Stimulated activated naive CD4-positive, alpha-beta T cell (primary cell): ENCODE measurements around the gene UBA6.

Experiments
- DNase-seq, 6 experiments: peaks; one replicate each; lab custom pipeline; 2025; lab: John Stamatoyannopoulos, UW

Gene UBA6

GRCh38 chr4:67576059-67576466 is 124.9 kb downstream of the UBA6 start:
- no peak for DNase-seq

DNA sequence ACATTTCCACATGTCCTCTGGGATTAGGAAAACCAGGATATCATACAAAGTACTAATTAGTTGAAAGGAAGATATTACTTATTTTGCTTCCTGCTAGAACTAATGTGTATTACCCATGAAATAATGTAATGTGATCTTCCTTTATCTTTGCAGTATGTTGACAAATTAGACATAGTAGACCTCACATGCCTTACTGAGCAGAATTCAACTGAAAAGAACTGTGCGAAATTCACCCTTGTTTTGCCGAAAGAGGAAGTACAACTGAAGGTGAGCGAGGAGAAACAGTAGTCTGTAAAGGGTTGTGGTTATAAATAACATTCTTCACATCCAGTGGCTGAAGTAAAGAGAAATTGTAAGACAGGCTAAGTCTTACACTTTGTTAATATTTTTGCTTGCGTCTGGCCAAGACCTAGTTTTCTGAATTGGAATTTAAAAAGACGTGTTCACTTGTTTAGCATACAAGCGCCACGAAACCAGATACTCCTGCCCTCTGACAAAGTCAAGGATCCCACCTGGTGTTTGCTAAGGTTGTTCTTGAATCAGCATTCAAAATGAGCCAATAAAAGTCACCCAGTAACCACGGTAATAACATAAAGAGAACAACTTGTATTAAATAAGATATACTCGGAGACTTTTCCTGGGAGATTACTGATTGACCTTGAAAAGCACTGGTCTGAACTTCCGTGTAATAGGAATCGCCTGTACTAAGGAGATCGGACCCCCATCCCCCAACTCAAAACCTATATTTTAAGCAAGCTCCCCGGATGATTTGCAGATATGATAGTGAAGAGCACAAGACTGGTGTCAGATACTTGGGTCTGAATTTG is 125.5 kb downstream of the UBA6 start:
- DNase-seq = peak in 3 of 6 experiments; percentile 40 to 60 (median 48)

GRCh38 chr4:67573193-67573592 is 127.8 kb downstream of the UBA6 start:
- DNase-seq = no peak

- DNase-seq = no peak
These were observed 129.0 kb downstream of the UBA6 start for GRCh38 chr4:67571975-67572374.

DNA sequence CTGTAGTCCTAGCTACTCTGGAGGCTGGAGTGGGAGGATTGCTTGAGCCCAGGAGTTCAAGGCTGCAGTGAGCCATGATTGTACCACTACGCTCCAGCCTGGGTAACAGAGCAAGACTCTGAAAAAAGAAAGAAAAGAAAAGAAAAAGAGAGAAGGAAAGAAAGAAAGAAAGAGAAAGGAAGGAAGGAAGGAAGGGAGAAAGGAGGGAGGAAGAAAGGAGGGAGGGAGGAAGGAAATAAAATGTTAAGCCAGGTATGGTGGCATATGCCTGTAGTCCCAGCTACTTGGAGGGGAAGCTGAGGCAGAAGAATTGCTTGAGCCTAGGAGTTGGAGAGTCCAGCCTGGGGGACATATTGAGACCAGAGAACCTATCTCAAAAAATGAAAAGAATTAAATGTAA is 130.4 kb downstream of the UBA6 start:
- no peak for DNase-seq

DNA sequence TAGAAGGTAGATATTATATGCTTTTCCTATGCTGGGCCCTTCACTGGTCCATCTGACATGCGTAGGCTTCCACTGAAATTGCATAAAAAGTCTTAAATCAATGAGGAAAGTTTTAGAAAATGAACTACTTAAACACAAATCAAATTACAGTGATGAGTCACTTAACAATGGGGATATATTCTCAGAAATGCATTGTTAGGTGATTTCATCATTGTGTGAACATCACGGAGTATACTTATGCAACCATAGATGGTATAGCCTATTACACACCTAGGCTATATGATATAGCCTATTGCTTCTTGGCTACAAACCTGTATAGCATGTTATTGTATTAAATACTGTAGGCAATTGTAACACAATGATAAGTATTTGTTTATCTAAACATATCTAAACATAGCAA is 132.1 kb downstream of the UBA6 start:
- DNase-seq = no peak

DNA sequence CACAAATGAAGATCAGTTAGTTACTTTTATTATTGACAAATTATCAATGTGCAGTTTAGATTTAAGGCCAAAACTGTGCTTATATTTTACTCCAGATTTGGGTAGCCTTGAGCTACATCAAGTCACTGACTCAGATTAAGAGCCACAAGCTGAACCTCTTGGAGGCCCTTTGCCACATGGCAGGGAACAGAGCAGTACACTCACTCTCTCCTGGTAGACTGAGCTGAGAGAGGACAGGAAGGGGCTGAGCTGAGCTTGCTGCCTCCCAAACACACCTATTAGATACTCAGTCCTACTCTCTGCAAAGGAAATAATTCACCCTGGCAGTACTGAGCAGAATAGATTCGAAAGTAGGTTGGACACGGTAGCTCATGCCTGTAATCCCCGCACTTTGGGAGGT is 134.6 kb downstream of the UBA6 start:
- DNase-seq = no peak

GRCh38 chr4:67565284-67565683 is 135.7 kb downstream of the UBA6 start:
- DNase-seq = no peak
